Measurements from ENCODE around the gene CD83. TPM values are rescaled to one million over a fixed set of nuclear protein-coding genes. Genes with fewer than 3 reads are reported as not detected.

Gene CD83
- total RNA-seq, 1 donor from 2014 or later = 7.4 TPM

DNA sequence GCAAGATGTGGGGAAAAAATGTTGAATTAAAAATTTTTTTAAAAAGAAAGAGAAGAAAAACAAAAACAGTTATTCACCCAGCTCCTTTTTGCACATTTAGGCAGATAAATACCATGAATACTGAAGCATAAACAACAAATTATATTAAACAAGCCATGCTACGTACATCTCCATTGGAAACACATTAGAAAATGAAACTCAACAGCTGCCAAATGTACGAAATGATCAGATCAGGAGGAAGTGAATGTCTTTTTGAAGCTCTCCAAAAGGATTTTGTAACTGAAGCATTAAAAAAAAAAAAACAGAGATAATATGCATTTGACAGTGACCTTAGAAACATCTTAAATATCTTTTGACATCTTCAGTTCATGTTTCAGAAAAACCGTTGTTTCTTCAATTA is 56.7 kb downstream of the CD83 start:
- no peaks in the 10 kb centered on the region for H3K36me3 ChIP-seq (ENCODE audit: control insufficient read depth, insufficient read depth, low read length)
- DNase-seq (ENCODE audit: low read depth) = no peak
- TF ChIP-seq, protein P1, sequence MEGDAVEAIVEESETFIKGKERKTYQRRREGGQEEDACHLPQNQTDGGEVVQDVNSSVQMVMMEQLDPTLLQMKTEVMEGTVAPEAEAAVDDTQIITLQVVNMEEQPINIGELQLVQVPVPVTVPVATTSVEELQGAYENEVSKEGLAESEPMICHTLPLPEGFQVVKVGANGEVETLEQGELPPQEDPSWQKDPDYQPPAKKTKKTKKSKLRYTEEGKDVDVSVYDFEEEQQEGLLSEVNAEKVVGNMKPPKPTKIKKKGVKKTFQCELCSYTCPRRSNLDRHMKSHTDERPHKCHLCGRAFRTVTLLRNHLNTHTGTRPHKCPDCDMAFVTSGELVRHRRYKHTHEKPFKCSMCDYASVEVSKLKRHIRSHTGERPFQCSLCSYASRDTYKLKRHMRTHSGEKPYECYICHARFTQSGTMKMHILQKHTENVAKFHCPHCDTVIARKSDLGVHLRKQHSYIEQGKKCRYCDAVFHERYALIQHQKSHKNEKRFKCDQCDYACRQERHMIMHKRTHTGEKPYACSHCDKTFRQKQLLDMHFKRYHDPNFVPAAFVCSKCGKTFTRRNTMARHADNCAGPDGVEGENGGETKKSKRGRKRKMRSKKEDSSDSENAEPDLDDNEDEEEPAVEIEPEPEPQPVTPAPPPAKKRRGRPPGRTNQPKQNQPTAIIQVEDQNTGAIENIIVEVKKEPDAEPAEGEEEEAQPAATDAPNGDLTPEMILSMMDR (IDR thresholded peaks at IDR 0.05; ENCODE audit: insufficient read depth, low read length, poor library complexity, severe bottlenecking) = no peak
- H3K4me3 ChIP-seq (ENCODE audit: low read depth, low read length) = no peak overlapping the region
- H3K27me3 ChIP-seq (ENCODE audit: control insufficient read depth, insufficient read depth, low read length) = no peaks in the 10 kb centered on the region

DNA sequence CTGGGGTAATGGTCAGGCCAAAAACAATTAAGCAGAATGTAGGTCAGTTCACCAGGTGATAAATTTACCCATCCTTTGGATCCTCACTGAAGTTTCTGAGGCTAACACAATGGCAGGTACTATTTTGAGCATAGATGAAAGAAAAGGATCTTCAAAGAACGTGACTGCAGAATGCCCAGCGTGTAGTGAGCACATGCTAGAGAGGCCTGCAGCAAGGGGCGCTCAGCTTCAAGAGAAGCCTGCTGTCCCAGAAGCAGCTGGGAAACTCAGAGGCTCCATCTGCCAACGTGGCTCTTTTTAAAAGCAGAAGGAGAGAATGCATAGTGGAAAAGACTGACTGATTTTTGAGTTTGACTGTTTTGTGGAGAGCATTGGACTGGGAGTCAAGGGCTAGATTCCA is 57.4 kb downstream of the CD83 start:
- TF ChIP-seq, protein P1 (IDR thresholded peaks at IDR 0.05; ENCODE audit: insufficient read depth, low read length, poor library complexity, severe bottlenecking) = no peak
- DNase-seq (ENCODE audit: low read depth) = no peak
- no peaks in the 10 kb centered on the region for H3K27me3 ChIP-seq (ENCODE audit: control insufficient read depth, insufficient read depth, low read length)
- no peak overlapping the region for H3K4me3 ChIP-seq (ENCODE audit: low read depth, low read length)
- H3K36me3 ChIP-seq (ENCODE audit: control insufficient read depth, insufficient read depth, low read length) = no peaks in the 10 kb centered on the region

DNA sequence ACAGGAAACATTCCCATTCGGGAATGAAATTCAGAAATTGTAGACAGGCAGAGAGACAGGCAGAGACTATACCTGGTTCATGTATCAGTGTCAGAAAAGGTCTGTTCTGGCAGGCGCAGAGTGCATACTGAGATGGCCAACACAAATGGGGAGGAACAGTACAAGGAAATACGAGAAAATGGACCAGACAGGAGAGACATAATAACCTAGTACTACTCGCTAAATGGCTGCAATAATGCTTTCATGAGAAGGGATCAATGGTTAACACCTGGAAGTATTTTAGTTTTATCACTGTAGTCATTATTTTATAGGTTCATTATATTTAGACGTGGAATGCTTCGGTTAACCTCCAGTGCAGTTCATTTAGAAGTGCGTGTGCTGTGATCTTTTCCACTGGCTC is 58.9 kb downstream of the CD83 start:
- DNase-seq (ENCODE audit: low read depth) = no peak
- H3K36me3 ChIP-seq (ENCODE audit: control insufficient read depth, insufficient read depth, low read length) = no peaks in the 10 kb centered on the region
- H3K27me3 ChIP-seq (ENCODE audit: control insufficient read depth, insufficient read depth, low read length) = no peaks in the 10 kb centered on the region
- TF ChIP-seq, protein P1 (IDR thresholded peaks at IDR 0.05; ENCODE audit: insufficient read depth, low read length, poor library complexity, severe bottlenecking) = no peak
- no peak overlapping the region for H3K4me3 ChIP-seq (ENCODE audit: low read depth, low read length)

DNA sequence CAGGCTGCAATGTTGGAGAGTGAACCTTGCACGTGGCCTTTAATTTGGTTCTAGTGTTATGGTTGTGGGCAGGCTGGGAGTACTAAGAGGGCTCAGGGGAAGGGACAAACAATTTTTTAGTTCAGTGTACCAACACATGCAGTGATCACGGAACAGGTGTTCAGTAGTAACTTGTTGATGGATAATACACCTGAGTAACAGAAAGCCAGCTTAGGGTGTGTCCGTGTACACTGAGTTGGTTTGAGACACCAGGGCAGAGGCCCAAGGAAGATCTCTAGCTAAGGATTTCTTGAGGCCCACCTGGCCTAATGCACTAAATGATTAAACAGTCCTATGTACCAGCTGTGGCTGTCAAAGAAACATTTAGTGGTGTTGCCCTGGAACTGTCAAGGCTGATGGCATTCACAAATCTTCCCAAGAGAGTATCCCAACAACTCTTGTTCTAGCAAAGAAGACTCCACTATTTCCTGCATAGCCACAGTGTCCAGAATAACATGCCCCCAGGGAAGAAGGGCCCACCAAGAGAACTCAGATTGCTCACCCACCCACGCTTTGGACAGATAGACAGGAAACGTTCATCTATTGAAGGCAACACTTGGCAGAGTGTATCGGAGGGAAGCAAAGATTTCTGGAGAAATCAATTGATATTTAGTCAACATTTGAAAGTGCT is 60.0 kb downstream of the CD83 start:
- H3K36me3 ChIP-seq (ENCODE audit: control insufficient read depth, insufficient read depth, low read length) = no peaks in the 10 kb centered on the region
- TF ChIP-seq, protein P1 (IDR thresholded peaks at IDR 0.05; ENCODE audit: insufficient read depth, low read length, poor library complexity, severe bottlenecking) = no peak
- no peak for DNase-seq (ENCODE audit: low read depth)
- no peak overlapping the region for H3K4me3 ChIP-seq (ENCODE audit: low read depth, low read length)
- no peaks in the 10 kb centered on the region for H3K27me3 ChIP-seq (ENCODE audit: control insufficient read depth, insufficient read depth, low read length)

DNA sequence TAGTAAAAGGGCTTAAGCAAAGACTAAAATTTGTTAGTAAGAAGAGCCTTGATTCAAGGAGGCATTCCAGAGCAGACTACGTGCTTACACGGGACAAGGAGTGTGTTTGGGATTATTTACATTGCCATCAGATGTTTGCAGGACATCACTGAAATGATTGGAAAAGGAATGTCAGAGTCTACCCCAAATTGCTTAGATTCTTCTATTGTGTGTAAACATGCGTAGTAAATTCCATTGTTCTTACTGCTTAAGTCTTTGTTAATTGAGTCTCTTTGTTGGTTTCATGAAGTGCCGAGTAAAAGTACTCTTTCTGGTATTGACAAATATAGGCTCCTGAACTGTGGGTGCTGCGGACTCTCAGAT is 60.5 kb downstream of the CD83 start:
- H3K4me3 ChIP-seq (ENCODE audit: low read depth, low read length) = no peak overlapping the region
- H3K36me3 ChIP-seq (ENCODE audit: control insufficient read depth, insufficient read depth, low read length) = no peaks in the 10 kb centered on the region

More for the DNA sequence above, 60.5 kb downstream of the CD83 start:
- no peak for DNase-seq (ENCODE audit: low read depth)
- H3K27me3 ChIP-seq (ENCODE audit: control insufficient read depth, insufficient read depth, low read length) = no peaks in the 10 kb centered on the region
- TF ChIP-seq, protein P1 (IDR thresholded peaks at IDR 0.05; ENCODE audit: insufficient read depth, low read length, poor library complexity, severe bottlenecking) = no peak
